CD4-positive, alpha-beta T cell treated with Interleukin-6 for 4 hours (primary cell): ENCODE measurements around the gene PAPLN.
"Not testable (repeated sequence)": the region's sequence is repeated elsewhere in the genome, so short reads cannot be mapped to it uniquely, and the experiment has no call there.

Experiments used
- DNase-seq: peaks from one replicate; pipeline ENCODE4 v3.0.0-alpha.2; 2020; ENCODE audit warnings: mixed read lengths

Gene PAPLN

GRCh38 chr14:73237219-73237785 lies at the start of gene PAPLN:
TSS of gene PAPLN (plus strand) at chr14:73237506. CDS start at chr14:73239779, 2,273 bp downstream.
- no peak for DNase-seq

- DNase-seq = no peak
Measured at GRCh38 chr14:73188501-73188911, 48.8 kb upstream of the PAPLN start.

- DNase-seq = no peak
Measured at GRCh38 chr14:73189651-73190050, 47.7 kb upstream of the PAPLN start.

- DNase-seq = no peak
Measured at GRCh38 chr14:73191441-73191840, 45.9 kb upstream of the PAPLN start.

GRCh38 chr14:73194306-73194705 lies 43.0 kb upstream of the PAPLN start:
- DNase-seq = not testable (repeated sequence)

GRCh38 chr14:73198253-73198652 lies 39.1 kb upstream of the PAPLN start:
- DNase-seq = no peak

GRCh38 chr14:73203527-73203926 lies 33.8 kb upstream of the PAPLN start:
- no peak for DNase-seq

GRCh38 chr14:73207615-73208014 lies 29.7 kb upstream of the PAPLN start:
- DNase-seq = no peak

GRCh38 chr14:73208390-73208789 lies 28.9 kb upstream of the PAPLN start:
- no peak for DNase-seq

- DNase-seq = no peak
Measured at GRCh38 chr14:73208846-73209245, 28.5 kb upstream of the PAPLN start.

- DNase-seq = no peak
Measured at GRCh38 chr14:73209953-73210352, 27.4 kb upstream of the PAPLN start.

GRCh38 chr14:73211251-73212040 lies 25.9 kb upstream of the PAPLN start:
- no peak for DNase-seq

- no peak for DNase-seq
Measured at GRCh38 chr14:73216030-73216429, 21.3 kb upstream of the PAPLN start.

- no peak for DNase-seq
Measured at GRCh38 chr14:73217411-73217810, 19.9 kb upstream of the PAPLN start.

GRCh38 chr14:73220061-73220460 lies 17.2 kb upstream of the PAPLN start:
- DNase-seq = no peak

- DNase-seq = no peak
Measured at GRCh38 chr14:73220634-73221033, 16.7 kb upstream of the PAPLN start.

GRCh38 chr14:73221945-73222344 lies 15.4 kb upstream of the PAPLN start:
- no peak for DNase-seq

- no peak for DNase-seq
Measured at GRCh38 chr14:73223049-73223448, 14.3 kb upstream of the PAPLN start.

GRCh38 chr14:73225496-73225895 lies 11.8 kb upstream of the PAPLN start:
- no peak for DNase-seq

- DNase-seq = no peak
Measured at GRCh38 chr14:73227812-73228781, 9.2 kb upstream of the PAPLN start.

- no peak for DNase-seq
Measured at GRCh38 chr14:73230051-73230450, 7.3 kb upstream of the PAPLN start.

- no peak for DNase-seq
Measured at GRCh38 chr14:73231981-73232851, 5.1 kb upstream of the PAPLN start.
